Thyroid gland (tissue), 4 donors: ENCODE measurements around the gene ULK2. TPM values are rescaled to one million over a fixed set of nuclear protein-coding genes. Genes with fewer than 3 reads are reported as not detected.
"Not testable (repeated sequence)": the region's sequence is repeated elsewhere in the genome, so short reads cannot be mapped to it uniquely, and the experiment has no call there.

ENCODE experiments used
- DNase-seq, 2 donors: peaks; one replicate each; pipeline ENCODE4 v3.0.0-alpha.2; 2019
- H3K27ac ChIP-seq, 3 donors: fragments of 200-600 bp; sonication (generic); 1 replicate in 2 of 3; 2 replicates in 1 of 3; pipeline ENCODE4 v1.5.1; 2016 to 2019; ENCODE audit warnings: mild to moderate bottlenecking in 1 of 3, moderate library complexity in 1 of 3
- H3K27me3 ChIP-seq: fragments of 200-600 bp; sonication (generic); one replicate; pipeline ENCODE4 v1.5.1; 2019
- H3K36me3 ChIP-seq, 2 donors: fragments of 200-600 bp; sonication (generic); one replicate each; pipeline ENCODE4 v1.5.1; 2016 to 2019
- H3K4me1 ChIP-seq, 2 donors: fragments of 200-600 bp; sonication (generic); one replicate each; pipeline ENCODE4 v1.5.1; 2017 to 2019
- H3K4me3 ChIP-seq, 3 donors: fragments of 200-600 bp; sonication (generic); replicated peaks in 1 of 3; 1 replicate in 2 of 3; 2 replicates in 1 of 3; pipeline ENCODE4 v1.5.1; 2016; ENCODE audit warnings: mild to moderate bottlenecking in 1 of 3
- H3K9me3 ChIP-seq: fragments of 200-600 bp; sonication (generic); one replicate; pipeline ENCODE4 v1.5.1; 2017
- CTCF ChIP-seq, 6 experiments: fragments of 200-600 bp in 3 of 6; fragments of 450-650 bp in 3 of 6; sonication (generic) in 3 of 6; IDR thresholded peaks; one replicate each; pipeline ENCODE4 v1.5.1; 2016 to 2019; ENCODE audit warnings: antibody characterized with exemption in 6 of 6, mild to moderate bottlenecking in 2 of 6, inconsistent platforms in 1 of 6, moderate library complexity in 1 of 6
- POLR2A ChIP-seq, 2 donors: fragments of 450-650 bp; IDR thresholded peaks; one replicate each; pipeline ENCODE4 v1.6.1; 2017; ENCODE audit warnings: antibody characterized with exemption in 2 of 2, mild to moderate bottlenecking in 2 of 2, moderate library complexity in 1 of 2
- WGBS, 2 donors: methylation state at CpG; one replicate each; pipeline ENCODE4 v1.1.5; 2017; 5-methylcytosine and 5-hydroxymethylcytosine counted together
- intact Hi-C: fragments of 100-400 bp; cut with DNase I; formaldehyde crosslinking; loops from one replicate; pipeline ENCODE4 v1.15.1; 2023
- total RNA-seq, 4 donors: library from RNA; depleted of rRNA; stranded (reverse); fragments of >200 nt; gene quantifications; one replicate each; pipeline ENCODE4 v1.2.3, GENCODE V29; 2016

The ULK2 gene
- total RNA-seq, 4 donors from 2014 or later = 15.8 to 22.6 (median 16.8) TPM

- Histone ChIP-seq H3K27ac (no peak overlapping the region), H3K4me1 (peaks cover 0 to 6% of the 10 kb centered on the region in 2 donors), H3K9me3 (no peaks in the 10 kb centered on the region), H3K4me3 (no peak overlapping the region), H3K36me3 (no peaks in the 10 kb centered on the region), H3K27me3 (no peaks in the 10 kb centered on the region)
- TF ChIP-seq POLR2A (IDR thresholded peaks at IDR 0.05) (no peak), CTCF (IDR thresholded peaks at IDR 0.05) (no peak)
- intact Hi-C loops = loop anchor here (2.0 to 10.0 kb wide), 3 partner anchors 251 to 401 kb away; partner anchors contain the start of gene B9D1
- no peak for DNase-seq
- 76 to 85% methylated on average over 6 to 7 of the region's 7 CpGs for WGBS, 2 donors
These were observed 101.7 kb downstream of the ULK2 start for GRCh38 chr17:19766016-19766415.

GRCh38 chr17:19763991-19764390 lies 103.7 kb downstream of the ULK2 start:
- H3K9me3 ChIP-seq, H3K36me3 ChIP-seq, H3K27me3 ChIP-seq, H3K4me1 ChIP-seq, H3K4me3 ChIP-seq, H3K27ac ChIP-seq, DNase-seq: not testable (repeated sequence)
- WGBS, 2 donors = 94% methylated on average over 6 of the region's 6 CpGs
- intact Hi-C loops = loop anchor here (10.0 kb wide), 1 partner anchor 399 kb away; the partner anchor contains the start of gene B9D1

GRCh38 chr17:19763416-19763815 lies 104.3 kb downstream of the ULK2 start:
- intact Hi-C loops = loop anchor here (10.0 kb wide), 1 partner anchor 399 kb away; the partner anchor contains the start of gene B9D1
- Histone ChIP-seq H3K36me3 (no peaks in the 10 kb centered on the region), H3K4me3 (no peak overlapping the region), H3K4me1 (peaks cover 0 to 5% of the 10 kb centered on the region in 2 donors), H3K9me3 (no peaks in the 10 kb centered on the region), H3K27ac (no peak overlapping the region), H3K27me3 (no peaks in the 10 kb centered on the region)
- 93 to 95% methylated on average over 2 of the region's 2 CpGs for WGBS, 2 donors
- DNase-seq = no peak
- TF ChIP-seq CTCF (IDR thresholded peaks at IDR 0.05) (no peak), POLR2A (IDR thresholded peaks at IDR 0.05) (no peak)

GRCh38 chr17:19762515-19762961 lies 105.2 kb downstream of the ULK2 start:
- H3K4me3 ChIP-seq = no peak overlapping the region
- peaks cover 0 to 5% of the 10 kb centered on the region in 2 donors for H3K4me1 ChIP-seq
- no peaks in the 10 kb centered on the region for H3K9me3 ChIP-seq
- WGBS, 2 donors = 31 to 66% methylated on average over 5 to 7 of the region's 15 CpGs
- intact Hi-C loops = loop anchor here (10.0 kb wide), 1 partner anchor 398 kb away; the partner anchor contains the start of gene B9D1
- TF ChIP-seq POLR2A (IDR thresholded peaks at IDR 0.05) (no peak), CTCF (IDR thresholded peaks at IDR 0.05) (peak in 4 of 6 experiments; percentile 59 to 90 (median 82))
- no peak overlapping the region for H3K27ac ChIP-seq
- H3K36me3 ChIP-seq = no peaks in the 10 kb centered on the region
- no peaks in the 10 kb centered on the region for H3K27me3 ChIP-seq
- DNase-seq = peak; percentile 75 to 86

DNA sequence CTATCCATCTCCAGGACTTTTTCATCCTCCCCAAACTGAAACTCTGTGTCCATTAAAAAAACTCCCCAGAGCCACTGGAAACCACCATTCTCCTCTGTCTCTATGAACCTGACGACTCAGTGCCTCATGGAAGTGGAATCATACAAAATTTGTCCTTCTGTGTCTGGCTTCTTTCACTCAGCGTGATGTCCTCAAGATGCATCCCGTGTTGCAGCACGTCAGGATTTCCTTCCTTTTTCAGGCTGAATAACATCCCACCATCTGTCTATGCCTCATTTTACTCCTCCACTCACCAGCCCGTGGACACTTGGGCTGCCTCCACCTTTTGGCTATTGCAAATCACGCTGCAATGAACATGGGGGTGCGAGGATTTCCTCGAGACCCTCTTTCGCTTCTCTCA lies 107.0 kb downstream of the ULK2 start:
- no peak overlapping the region for H3K4me3 ChIP-seq
- intact Hi-C loops = loop anchor here (10.0 kb wide), 1 partner anchor 396 kb away; the partner anchor contains the start of gene B9D1
- no peaks in the 10 kb centered on the region for H3K9me3 ChIP-seq
- no peak overlapping the region for H3K27ac ChIP-seq
- H3K4me1 ChIP-seq = no peaks in the 10 kb centered on the region
- 76 to 79% methylated on average over 9 of the region's 9 CpGs for WGBS, 2 donors
- H3K27me3 ChIP-seq = no peaks in the 10 kb centered on the region
- no peaks in the 10 kb centered on the region for H3K36me3 ChIP-seq
- TF ChIP-seq POLR2A (IDR thresholded peaks at IDR 0.05) (no peak), CTCF (IDR thresholded peaks at IDR 0.05) (no peak)
- DNase-seq = no peak
